ES-I3 (cell line): ENCODE results near the gene BTBD9.

Source experiments
- H3K36me3 ChIP-seq: 2 replicates; pipeline ENCODE4 v1.6.1; 2013; ENCODE audit warnings: mild to moderate bottlenecking, low read length, control low read depth, moderate library complexity; ENCODE audit not compliant: insufficient read depth
- H3K4me1 ChIP-seq: 2 replicates; pipeline ENCODE4 v1.6.1; 2013; ENCODE audit warnings: mild to moderate bottlenecking, control low read depth, low read length; ENCODE audit not compliant: insufficient read depth
- H3K9ac ChIP-seq: 2 replicates; pipeline ENCODE4 v1.6.1; 2013; ENCODE audit warnings: low read depth, mild to moderate bottlenecking, low read length, moderate library complexity
- H3K9me3 ChIP-seq: 2 replicates; pipeline ENCODE4 v1.6.1; 2013; ENCODE audit warnings: mild to moderate bottlenecking, low read length, moderate library complexity; ENCODE audit not compliant: control insufficient read depth, insufficient read depth

Gene BTBD9

DNA sequence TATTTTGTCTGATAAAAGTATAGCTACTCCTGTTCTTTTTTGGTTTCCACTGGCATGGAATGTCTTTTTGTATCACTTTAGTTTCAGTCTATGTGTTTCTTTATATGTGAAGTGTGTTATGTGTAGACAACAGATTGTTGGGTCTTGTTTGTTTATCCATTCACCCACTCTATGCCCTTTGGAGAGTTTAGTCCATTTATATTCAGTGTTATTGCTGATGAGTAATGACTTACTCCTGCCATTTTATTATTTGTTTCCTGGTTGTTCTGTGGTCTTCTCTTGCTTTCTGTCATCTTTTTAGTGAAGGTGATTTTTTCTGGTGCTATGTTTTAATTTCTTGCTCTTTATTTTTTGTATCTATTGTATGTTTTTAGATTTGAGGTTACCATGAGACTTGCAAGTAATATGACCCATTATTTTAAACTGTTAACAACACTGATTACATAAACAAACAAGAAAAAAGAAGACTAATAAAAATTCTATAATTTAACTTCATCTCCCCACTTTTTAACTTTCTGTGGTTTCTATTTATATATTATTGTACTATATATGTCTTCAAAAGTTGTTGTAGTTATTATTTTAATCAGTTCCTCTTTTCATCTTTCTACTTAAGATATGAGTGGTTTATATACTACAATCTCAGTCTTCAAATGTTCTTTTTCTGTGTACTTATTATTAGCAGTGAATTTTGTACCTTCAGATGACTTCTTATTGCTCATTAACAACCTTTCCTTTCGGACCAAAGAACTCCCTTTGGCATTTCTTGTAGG lies 323.4 kb downstream of the BTBD9 start:
- no peak overlapping the region for H3K9ac ChIP-seq
- no peaks in the 10 kb centered on the region for H3K36me3 ChIP-seq
- H3K9me3 ChIP-seq = no peaks in the 10 kb centered on the region
- H3K4me1 ChIP-seq = peaks cover 5% of the 10 kb centered on the region; the same call in 1 of the 2 replicates

DNA sequence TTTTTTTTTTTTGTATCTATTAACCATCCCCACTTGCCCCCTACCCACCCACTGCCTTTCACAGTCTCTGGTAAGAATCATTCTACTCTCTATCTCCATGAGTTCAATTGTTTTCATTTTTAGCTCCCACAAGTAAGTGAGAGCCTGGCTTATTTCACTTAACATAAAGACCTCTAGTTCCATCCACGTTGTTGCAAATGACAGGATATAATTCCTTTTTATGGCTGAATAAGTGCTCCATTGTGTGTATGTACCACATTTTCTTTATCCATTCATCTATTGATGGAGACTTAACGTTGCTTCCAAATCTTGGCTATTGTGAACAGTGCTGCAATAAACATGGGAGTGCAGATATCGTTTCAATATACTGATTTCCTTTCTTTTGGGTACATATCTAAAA lies 328.5 kb downstream of the BTBD9 start:
- Histone ChIP-seq H3K36me3 (no peaks in the 10 kb centered on the region), H3K9ac (no peak overlapping the region), H3K4me1 (peaks cover 15% of the 10 kb centered on the region), H3K9me3 (no peaks in the 10 kb centered on the region)

DNA sequence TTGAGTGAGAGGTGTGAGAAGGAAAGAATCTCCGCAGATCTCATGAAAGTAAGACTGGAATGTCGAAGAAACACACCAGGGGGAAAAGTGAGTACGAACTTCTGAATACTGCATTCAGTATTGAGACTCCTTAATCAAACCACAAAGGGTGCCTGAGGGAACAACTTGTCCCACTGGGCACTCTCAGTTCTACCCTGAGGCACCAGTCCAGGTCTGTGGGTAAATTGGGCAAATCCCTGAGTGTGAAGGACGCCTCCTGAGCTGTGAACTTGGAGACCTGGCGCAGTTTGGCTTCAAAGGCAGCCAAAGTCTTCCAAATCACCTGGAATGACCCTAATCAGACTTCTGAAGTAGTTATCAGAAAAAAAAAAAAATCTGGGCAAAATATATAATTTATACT lies 329.7 kb downstream of the BTBD9 start:
- no peak overlapping the region for H3K9ac ChIP-seq
- no peaks in the 10 kb centered on the region for H3K9me3 ChIP-seq
- H3K4me1 ChIP-seq = peaks cover 15% of the 10 kb centered on the region
- H3K36me3 ChIP-seq = no peaks in the 10 kb centered on the region

DNA sequence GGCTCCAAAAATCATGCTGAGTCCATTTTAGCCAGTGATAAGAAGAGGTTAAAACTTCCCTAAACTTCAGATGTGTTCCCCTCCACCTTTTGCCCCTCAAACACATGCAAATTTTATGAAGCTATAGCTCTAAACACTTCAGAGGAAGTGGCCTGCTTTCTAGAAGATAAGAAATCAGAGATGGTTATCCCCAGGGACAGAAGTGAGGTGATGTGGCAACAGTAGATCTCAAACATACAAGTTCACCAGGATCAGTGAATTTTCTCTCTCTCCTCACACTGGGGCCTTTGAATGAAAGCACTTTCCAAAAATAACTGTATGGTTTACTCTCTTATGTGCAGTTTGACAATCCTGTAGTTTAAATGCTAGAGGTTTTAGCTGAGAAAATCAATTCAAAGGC lies 332.0 kb downstream of the BTBD9 start:
- Histone ChIP-seq H3K36me3 (no peaks in the 10 kb centered on the region), H3K9me3 (no peaks in the 10 kb centered on the region), H3K9ac (no peak overlapping the region), H3K4me1 (peaks cover 17% of the 10 kb centered on the region)

DNA sequence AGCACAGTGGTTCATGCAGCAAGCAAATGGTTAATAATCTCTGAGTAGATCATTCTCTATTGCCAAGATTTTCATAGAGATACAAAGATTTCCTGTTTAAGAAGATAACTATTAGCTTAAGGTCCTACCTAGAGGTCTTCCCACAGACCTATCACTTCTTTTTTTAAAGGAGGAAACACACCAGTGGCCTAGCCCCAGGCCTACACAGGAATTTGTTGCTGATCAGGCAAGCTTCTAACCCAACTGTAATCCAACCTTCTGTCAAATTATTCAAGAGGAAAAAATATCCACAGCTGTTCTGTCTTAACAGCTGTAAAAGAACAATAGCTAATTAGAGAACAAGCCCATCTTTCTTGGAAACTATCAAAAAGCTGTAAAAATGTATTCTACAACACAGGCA lies 332.8 kb downstream of the BTBD9 start:
- H3K4me1 ChIP-seq = peaks cover 19% of the 10 kb centered on the region
- no peak overlapping the region for H3K9ac ChIP-seq
- no peaks in the 10 kb centered on the region for H3K9me3 ChIP-seq

DNA sequence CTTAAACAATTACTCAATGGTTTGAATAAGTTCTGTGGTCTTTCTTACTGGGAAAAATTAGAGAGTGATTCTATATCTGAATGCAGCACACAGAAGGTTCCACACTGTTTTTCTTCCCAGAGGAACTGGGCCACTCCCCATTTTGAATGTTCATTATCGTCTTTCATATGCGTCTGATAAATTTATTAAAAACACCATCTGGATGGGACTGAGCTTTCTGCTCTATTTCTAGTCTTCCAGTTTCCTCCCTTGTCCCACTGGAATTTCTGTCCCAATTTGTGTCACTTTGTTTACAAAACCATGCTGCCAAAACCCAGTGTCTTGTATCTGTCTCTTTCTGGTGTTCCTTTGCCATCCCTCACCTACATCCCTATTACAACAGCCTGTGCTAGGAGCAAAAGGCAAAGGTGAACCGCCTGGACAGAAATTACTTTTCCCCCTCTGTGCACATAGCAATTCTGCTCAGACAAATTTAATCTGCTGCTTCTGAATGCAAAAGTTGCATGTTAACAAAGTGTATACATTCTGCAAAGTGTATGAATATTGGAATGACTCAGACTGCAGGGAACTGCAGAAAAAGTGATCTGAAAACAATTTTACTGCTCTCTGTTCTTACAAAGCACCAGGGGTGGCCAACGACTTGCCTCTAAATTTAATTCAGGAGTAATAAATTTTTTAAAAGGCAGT lies 333.6 kb downstream of the BTBD9 start:
- Histone ChIP-seq H3K9ac (no peak overlapping the region), H3K4me1 (peaks cover 19% of the 10 kb centered on the region), H3K36me3 (no peaks in the 10 kb centered on the region), H3K9me3 (no peaks in the 10 kb centered on the region)

More for the DNA sequence above, 332.8 kb downstream of the BTBD9 start:
- H3K36me3 ChIP-seq = no peaks in the 10 kb centered on the region

DNA sequence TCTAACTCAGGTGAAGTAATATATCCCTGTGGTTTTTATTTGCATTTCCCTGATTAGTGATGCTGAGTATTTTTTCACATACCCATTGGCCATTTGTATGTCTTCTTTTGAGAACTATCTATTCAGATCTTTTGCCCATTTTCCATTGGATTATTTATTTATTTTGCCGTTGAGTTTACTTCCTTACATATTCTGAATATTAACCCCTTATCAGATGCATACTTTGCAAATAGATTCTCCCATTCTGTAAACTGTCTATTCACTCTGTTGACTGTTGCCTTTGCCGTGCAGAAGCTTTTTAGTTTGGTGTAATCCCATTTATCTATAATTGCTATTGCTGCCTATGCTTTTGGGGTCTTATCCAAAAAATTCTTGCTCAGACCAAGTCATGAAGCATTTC lies 336.9 kb downstream of the BTBD9 start:
- no peaks in the 10 kb centered on the region for H3K36me3 ChIP-seq
- H3K4me1 ChIP-seq = peaks cover 16% of the 10 kb centered on the region
- no peaks in the 10 kb centered on the region for H3K9me3 ChIP-seq
- no peak overlapping the region for H3K9ac ChIP-seq

DNA sequence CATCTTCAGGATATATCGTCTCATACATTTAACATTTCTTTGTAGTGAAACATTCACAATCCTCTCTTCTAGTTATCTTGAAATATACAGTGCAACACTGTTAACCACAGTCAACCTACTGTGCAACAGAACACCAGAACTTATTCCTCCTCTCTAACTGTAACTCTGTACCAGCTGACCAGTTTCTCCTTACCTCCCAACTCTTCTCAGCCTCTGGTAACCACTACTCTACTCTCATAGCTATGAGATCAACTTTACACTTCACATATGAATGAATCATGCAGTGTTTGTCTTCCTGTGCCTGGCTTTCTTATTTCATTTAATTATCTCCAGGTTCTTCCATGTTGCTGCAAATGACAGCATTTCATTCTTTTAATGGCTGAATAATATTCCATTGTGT lies 337.6 kb downstream of the BTBD9 start:
- H3K9me3 ChIP-seq = no peaks in the 10 kb centered on the region
- peaks cover 9% of the 10 kb centered on the region for H3K4me1 ChIP-seq
- no peak overlapping the region for H3K9ac ChIP-seq
- H3K36me3 ChIP-seq = no peaks in the 10 kb centered on the region

DNA sequence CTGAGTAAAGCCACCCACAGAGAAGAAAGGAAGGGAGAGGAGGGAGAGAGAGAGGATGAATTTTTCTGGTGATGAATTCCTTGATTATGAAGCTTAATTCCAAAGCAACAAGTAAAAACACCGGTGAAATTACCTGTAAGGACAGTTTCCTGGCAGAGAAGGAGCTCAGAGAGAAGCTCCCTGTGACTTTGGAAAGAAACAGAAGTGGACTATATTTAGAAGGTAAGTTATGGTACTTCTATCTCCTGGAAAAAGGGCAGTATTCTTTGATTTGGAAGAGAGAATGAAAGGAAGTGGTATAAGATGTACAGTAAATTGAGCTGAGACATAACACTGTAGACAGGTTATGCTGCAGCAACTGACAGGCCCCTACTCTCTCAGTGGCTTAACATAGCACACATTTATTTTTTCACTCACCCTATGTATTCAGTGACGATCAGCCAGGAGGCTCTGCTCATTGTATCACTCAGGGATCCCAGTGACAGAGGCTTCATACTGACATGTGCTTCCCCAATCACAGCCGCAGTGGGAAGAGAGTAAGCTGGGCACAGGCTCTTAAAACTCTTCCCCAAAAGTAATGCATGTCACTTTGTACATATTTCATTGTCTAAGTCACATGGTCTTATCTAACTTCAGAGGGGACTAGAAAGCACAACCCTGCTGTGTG lies 349.5 kb downstream of the BTBD9 start:
- H3K36me3 ChIP-seq = no peaks in the 10 kb centered on the region
- no peak overlapping the region for H3K9ac ChIP-seq
- H3K4me1 ChIP-seq = peaks cover 7% of the 10 kb centered on the region; the same call in 1 of the 2 replicates
- H3K9me3 ChIP-seq = no peaks in the 10 kb centered on the region

DNA sequence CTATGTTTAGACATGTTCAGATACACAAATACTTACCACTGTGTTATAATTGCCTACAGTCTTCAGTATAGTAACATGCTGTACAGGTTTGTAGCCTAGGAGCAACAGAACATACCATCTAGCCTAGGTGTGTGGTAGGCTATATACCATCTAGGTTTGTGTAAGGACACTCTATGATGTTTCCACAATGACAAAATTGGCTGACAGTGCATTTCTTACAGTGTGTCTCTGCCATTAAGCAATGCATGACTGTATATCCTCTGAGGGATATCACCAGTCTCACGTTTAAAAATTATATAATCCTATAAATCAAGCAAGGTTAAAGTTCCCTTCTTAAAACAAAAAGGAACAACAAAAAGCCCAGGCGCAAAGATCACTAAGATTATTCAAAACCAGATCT lies 352.2 kb downstream of the BTBD9 start:
- H3K4me1 ChIP-seq = peaks cover 7% of the 10 kb centered on the region; the same call in 1 of the 2 replicates
- no peaks in the 10 kb centered on the region for H3K36me3 ChIP-seq
- H3K9ac ChIP-seq = no peak overlapping the region
- no peaks in the 10 kb centered on the region for H3K9me3 ChIP-seq

DNA sequence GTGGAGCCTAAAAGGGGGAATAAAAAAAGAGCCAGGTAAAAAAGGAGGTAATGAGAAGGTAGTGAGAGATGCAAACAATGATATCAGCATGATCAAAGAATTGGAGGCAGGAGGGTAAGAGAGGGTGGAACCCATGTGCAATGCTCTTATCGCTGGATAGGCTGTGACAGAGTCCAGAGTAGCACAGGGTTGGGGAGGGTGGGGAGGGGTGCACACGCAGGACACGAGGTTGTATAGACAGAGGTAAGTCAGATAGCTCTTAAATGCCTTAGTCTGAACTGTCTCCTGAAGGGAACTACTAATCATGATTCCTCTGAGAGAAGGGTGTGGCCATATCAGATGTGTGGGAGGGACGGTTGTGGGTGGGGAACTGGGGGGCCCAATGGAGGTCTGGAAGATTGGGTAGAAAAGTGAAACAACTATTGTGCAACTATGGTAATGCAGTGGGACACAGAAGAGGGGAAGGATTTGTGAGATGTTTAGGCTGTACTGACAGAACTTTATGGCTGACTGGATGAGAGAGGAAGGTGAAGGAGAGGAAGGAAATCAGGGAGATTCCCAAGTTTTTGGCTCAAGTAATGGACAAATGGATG lies 354.8 kb downstream of the BTBD9 start:
- H3K36me3 ChIP-seq = no peaks in the 10 kb centered on the region

DNA sequence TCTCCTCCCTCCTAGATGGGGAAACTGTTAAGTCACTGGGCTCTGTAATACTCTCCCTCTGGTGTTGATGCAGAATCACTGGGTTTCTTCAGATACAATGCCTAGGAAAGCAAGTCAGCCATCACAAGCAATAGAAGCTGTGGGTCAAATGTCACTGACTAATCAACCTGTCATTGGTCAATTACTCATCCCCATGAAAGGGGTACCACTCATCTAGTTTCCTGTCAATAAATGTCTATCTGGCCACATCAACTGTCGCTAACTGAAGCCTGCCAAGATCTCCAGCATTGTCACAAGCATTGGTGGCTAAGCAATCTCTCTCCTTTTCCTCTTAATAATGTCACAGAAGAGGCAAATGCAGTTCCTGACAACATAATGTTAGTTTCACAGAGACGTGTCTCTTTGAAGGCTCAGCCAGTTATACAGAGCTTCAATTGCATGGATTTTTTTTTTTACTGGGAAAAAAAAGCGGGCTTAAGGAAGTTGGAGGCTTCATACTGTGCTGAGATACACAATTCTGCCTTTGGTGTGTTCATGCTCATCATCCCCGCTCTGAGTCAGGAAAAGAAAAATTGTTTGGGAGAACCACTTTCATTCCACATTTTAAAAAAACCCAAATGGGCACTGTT lies 355.9 kb downstream of the BTBD9 start:
- Histone ChIP-seq H3K4me1 (peaks cover 8% of the 10 kb centered on the region; the same call in 1 of the 2 replicates), H3K9ac (no peak overlapping the region), H3K36me3 (no peaks in the 10 kb centered on the region), H3K9me3 (no peaks in the 10 kb centered on the region)

More for the DNA sequence above, 354.8 kb downstream of the BTBD9 start:
- Histone ChIP-seq H3K9me3 (no peaks in the 10 kb centered on the region), H3K4me1 (peaks cover 8% of the 10 kb centered on the region; the same call in 1 of the 2 replicates), H3K9ac (no peak overlapping the region)

DNA sequence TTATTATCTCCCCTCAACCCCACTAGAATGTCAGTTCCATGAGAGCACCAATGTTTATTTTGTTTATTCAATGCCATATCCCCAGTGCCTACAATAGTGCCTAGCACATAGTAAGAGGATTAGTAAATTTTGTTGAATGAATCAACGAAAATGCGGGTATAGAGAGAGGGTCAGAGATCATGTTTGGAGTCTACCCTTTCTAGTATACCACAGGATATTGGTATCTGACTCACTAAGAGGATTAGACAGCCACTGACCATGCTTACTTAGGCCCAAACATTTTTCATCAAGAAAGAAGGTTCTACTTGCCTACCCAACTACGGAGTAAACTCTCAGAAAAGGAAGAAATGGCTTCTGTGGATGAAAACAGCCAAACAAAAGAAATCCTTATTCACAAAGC lies 356.8 kb downstream of the BTBD9 start:
- Histone ChIP-seq H3K9ac (no peak overlapping the region), H3K4me1 (peaks cover 8% of the 10 kb centered on the region; the same call in 1 of the 2 replicates), H3K9me3 (no peaks in the 10 kb centered on the region), H3K36me3 (no peaks in the 10 kb centered on the region)

DNA sequence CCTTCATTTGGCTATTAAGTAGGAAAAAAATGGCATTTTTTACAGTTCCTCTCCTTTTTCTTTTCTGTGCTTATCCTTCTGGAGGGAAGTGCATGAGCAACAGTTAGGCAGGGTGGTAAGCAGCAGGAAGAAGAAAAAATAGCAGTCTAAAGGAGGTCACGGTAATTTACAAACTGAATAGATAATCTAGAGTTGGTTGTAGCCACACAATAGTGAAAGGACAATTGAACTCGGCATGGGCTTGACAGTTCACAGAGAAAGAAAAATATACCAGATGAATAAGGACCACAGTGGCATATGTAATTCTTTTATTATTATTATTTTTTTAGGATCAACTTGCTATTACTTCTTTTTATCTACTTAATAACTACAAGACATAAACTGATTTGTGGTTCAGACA lies 358.6 kb downstream of the BTBD9 start:
- Histone ChIP-seq H3K4me1 (peaks cover 8% of the 10 kb centered on the region; the same call in 1 of the 2 replicates), H3K36me3 (no peaks in the 10 kb centered on the region), H3K9me3 (no peaks in the 10 kb centered on the region), H3K9ac (no peak overlapping the region)
